Adipose tissue (tissue), 3 donors: ENCODE measurements around the gene NPR2. TPM values are rescaled to one million over a fixed set of nuclear protein-coding genes. Genes with fewer than 3 reads are reported as not detected.

Experiments used
- H3K27ac ChIP-seq: one replicate; pipeline ENCODE4 v1.5.1; 2013; ENCODE audit warnings: low read depth, low read length
- WGBS, 3 donors: extraction: QIAGEN DNeasy Blood & Tissue Kit; methylation state at CpG; one replicate each; pipeline ENCODE4 v1.1.7; 2013; 5-methylcytosine and 5-hydroxymethylcytosine counted together
- polyA plus RNA-seq, 3 donors: library from polyadenylated mRNA; stranded (reverse); fragments of 200-250 nt; gene quantifications; one replicate each; pipeline ENCODE4 v1.2.3, GENCODE V29; 2013
- donor health status: healthy with polysubstance abuse.
- donor health status: Bipolar disorder and iron deficiency.
- donor health status: healthy.

The NPR2 gene
- polyA plus RNA-seq, 3 donors = 4.9 to 27.1 (median 18.3) TPM

DNA sequence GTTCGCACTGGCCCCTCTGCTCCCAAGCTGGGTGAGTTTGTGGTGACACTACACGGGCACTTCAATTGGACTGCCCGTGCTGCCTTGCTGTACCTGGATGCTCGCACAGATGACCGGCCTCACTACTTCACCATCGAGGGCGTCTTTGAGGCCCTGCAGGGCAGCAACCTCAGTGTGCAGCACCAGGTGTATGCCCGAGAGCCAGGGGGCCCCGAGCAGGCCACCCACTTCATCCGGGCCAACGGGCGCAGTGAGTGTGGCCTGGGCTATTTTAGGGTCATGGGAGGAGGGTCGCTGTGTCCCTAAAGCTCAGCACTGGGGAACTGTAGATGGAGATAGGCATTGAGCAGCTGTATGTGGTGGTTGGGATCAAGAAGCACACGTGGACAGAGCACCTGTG lies 1.4 kb downstream of the NPR2 start:
- 88 to 93% (median 93%) methylated on average over 14 of the region's 14 CpGs for WGBS, 3 donors
- no peak overlapping the region for H3K27ac ChIP-seq

DNA sequence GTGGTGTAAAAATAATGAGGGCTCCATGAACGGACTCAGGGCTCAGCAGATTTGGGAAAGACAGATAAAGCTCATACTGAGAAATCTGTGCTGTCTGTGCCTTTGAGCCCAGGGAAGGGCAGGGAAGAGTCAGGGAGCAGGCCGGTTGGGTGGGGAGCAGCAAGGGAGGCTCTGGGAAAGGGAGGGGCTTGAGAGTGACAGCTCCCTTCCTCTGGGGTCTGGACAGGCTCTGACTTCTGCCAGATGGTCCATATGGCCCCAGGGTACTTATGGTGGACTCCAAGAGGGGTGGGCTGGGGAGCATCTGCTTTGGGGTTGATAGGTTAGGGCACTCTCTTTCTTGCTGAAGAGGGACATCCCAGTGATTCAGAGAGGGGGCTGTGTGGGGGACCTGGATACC lies 2.1 kb downstream of the NPR2 start:
- H3K27ac ChIP-seq = no peak overlapping the region
- 50 to 77% (median 74%) methylated on average over 2 of the region's 2 CpGs for WGBS, 3 donors

GRCh38 chr9:35795695-35796094 lies 4.3 kb downstream of the NPR2 start:
- no peak overlapping the region for H3K27ac ChIP-seq

DNA sequence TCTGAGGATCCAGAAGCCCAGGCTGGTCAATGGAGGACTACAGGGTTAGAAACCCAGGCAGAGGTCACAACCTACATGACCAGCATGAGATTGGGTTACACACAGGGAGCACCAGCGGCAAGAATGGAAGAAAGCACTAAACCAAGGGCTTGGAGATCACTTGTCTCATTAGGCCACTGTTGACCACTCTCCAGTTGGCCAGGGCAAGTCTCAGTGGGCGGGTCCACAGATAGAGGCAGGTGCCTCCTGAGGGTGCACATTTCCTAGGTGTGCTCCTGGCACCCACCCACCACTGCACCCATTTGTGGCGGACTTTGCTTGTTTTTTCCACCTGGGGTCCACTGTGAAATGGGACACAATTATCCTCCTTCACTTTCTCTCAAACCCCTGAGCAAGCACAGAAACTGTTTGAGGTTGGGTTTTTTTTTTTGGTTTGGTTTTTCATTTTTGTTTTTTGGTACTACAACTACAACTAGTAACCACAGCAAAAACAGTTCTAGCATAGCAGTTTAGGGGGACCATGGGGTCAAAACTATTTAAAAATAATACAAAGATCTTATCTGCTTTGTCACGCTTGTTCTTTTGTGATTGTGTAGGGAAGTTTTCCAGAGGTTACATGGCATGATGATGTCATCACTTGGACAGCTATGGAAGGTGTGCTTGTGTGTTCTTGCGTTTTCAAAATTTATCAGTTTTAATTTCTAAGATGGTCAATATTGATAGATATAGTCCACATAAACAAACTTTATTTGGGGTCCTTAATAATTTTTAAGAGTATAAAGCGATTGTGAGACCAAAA lies 6.1 kb downstream of the NPR2 start:
- 82 to 89% (median 89%) methylated on average over 6 of the region's 6 CpGs for WGBS, 3 donors
- H3K27ac ChIP-seq = no peak overlapping the region

- WGBS, 3 donors = 88 to 90% (median 88%) methylated on average over 4 of the region's 4 CpGs
- no peak overlapping the region for H3K27ac ChIP-seq
Measured at GRCh38 chr9:35798658-35799374, 7.4 kb downstream of the NPR2 start.

DNA sequence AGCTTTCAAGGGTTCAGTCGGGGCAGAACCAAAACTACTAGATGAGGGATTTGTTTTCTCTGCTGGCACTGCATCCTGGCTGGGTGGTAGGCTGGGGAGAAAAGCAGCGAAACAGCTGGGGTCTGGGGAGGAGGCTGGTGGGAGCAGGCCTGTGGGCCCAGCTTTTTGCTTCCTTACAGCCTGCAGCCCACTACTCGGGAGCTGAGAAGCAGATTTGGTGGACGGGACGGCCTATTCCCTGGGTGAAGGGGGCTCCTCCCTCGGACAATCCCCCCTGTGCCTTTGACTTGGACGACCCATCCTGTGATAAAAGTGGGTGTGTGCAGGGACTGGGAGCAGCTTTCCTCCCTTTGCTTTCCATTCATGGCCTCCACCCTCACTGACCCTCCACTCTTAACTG lies 9.1 kb downstream of the NPR2 start:
- 74 to 81% (median 79%) methylated on average over 5 to 7 of the region's 7 CpGs for WGBS, 3 donors
- no peak overlapping the region for H3K27ac ChIP-seq

GRCh38 chr9:35801328-35802128 lies 10.1 kb downstream of the NPR2 start:
- no peak overlapping the region for H3K27ac ChIP-seq
- 86 to 91% (median 90%) methylated on average over 13 of the region's 13 CpGs for WGBS, 3 donors

DNA sequence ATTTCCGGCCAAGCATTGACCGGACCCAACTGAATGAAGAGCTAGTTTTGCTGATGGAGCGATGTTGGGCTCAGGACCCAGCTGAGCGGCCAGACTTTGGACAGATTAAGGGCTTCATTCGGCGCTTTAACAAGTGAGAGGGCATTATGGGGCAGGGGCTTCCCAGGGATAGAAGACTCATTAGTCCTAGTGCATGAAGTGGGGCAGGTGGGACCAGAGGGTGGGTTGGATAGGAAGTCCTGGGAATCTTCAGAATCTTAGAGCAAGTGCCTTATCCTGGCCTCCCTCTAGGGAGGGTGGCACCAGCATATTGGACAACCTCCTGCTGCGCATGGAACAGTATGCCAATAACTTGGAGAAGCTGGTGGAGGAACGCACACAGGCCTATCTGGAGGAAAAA lies 14.7 kb downstream of the NPR2 start:
- H3K27ac ChIP-seq = no peak overlapping the region
- WGBS, 3 donors = 97 to 98% (median 98%) methylated on average over 8 of the region's 8 CpGs

GRCh38 chr9:35808433-35808832 lies 17.0 kb downstream of the NPR2 start:
- WGBS, 3 donors = 92 to 93% (median 92%) methylated on average over 9 of the region's 9 CpGs
- no peak overlapping the region for H3K27ac ChIP-seq

DNA sequence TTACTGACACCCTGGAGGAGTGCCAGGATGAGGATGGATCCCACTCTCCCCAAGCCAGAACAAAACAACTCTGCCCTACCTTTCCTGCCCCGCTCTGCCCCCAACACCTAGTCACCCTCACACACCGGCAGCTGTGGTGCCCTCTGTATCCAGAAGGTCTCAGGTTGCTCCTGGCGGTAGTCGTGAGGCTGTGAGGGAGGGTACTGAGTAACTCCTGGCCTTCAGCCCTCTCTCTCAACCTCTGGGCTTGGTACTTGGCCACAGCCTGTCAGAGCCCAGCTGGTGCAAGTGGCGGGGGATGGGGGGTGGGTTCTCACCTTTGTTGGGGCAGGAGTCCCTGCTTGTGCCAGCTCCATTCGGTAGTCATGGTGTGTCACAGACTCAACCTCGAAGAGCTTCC lies 18.7 kb downstream of the NPR2 start:
- WGBS, 3 donors = 91 to 92% (median 92%) methylated on average over 7 of the region's 7 CpGs
- H3K27ac ChIP-seq = no peak overlapping the region

GRCh38 chr9:35811381-35812024 lies 20.1 kb downstream of the NPR2 start:
- no peak overlapping the region for H3K27ac ChIP-seq
- WGBS, 3 donors = 8 to 13% (median 9%) methylated on average over 12 of the region's 12 CpGs

- H3K27ac ChIP-seq = no peak within 1 kb of the TSS
- WGBS, 3 donors = 1 to 2% (median 2%) methylated on average over 28 of the region's 28 CpGs
Measured at GRCh38 chr9:35812025-35812602, 20.7 kb downstream of the NPR2 start, which contains the start of gene SPAG8. SPAG8 (minus strand) TSS chr9:35812262; CDS start chr9:35812147, 115 bp downstream.

- no peak overlapping the region for H3K27ac ChIP-seq
- WGBS, 3 donors = 54 to 80% (median 79%) methylated on average over 10 of the region's 10 CpGs
Measured at GRCh38 chr9:35813434-35814105, 22.2 kb downstream of the NPR2 start.

GRCh38 chr9:35814106-35814840 lies 22.9 kb downstream of the NPR2 start:
- WGBS, 3 donors = 5 to 8% (median 8%) methylated on average over 29 of the region's 29 CpGs

GRCh38 chr9:35814841-35815543 lies 23.6 kb downstream of the NPR2 start, which contains the start of gene HINT2:
HINT2 (minus strand) TSS chr9:35815042; CDS start chr9:35814979, 63 bp downstream.
- 0 to 1% (median 0%) methylated on average over 32 to 52 of the region's 52 CpGs for WGBS, 3 donors
- no peak within 1 kb of the TSS for H3K27ac ChIP-seq

More at GRCh38 chr9:35814106-35814840, 22.9 kb downstream of the NPR2 start:
- no peak overlapping the region for H3K27ac ChIP-seq

GRCh38 chr9:35816708-35817107 lies 25.3 kb downstream of the NPR2 start:
- no peak overlapping the region for H3K27ac ChIP-seq
- 68 to 90% (median 86%) methylated on average over 1 of the region's 1 CpG for WGBS, 3 donors
